Raji (cell line): ENCODE results near the gene COX14.

Source experiments
- POLR2A ChIP-seq: IDR thresholded peaks from 2 replicates; pipeline ENCODE4 v1.6.1; 2011; ENCODE audit warnings: low read depth, low read length, control low read depth; ENCODE audit not compliant: insufficient read depth

Gene COX14

GRCh38 chr12:50162230-50162629, 50.2 kb downstream of the COX14 start:
- no peak for TF ChIP-seq POLR2A

GRCh38 chr12:50164963-50165362, 52.9 kb downstream of the COX14 start:
- TF ChIP-seq POLR2A = no peak

DNA sequence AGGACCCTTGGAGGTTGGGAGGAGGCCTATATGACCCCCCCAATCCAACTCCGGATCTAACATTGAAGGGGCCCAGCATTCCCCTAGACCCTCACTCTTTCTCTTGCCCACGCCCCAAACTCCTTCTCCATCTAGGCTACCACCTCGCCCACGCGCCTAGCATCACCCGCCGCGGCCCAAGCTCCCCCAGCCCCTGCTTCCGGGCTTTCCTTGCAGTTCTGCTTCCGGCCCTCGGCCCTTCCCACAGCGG, 54.7 kb downstream of the COX14 start:
- no peak; the same call in 1 of the 2 replicates for TF ChIP-seq POLR2A

DNA sequence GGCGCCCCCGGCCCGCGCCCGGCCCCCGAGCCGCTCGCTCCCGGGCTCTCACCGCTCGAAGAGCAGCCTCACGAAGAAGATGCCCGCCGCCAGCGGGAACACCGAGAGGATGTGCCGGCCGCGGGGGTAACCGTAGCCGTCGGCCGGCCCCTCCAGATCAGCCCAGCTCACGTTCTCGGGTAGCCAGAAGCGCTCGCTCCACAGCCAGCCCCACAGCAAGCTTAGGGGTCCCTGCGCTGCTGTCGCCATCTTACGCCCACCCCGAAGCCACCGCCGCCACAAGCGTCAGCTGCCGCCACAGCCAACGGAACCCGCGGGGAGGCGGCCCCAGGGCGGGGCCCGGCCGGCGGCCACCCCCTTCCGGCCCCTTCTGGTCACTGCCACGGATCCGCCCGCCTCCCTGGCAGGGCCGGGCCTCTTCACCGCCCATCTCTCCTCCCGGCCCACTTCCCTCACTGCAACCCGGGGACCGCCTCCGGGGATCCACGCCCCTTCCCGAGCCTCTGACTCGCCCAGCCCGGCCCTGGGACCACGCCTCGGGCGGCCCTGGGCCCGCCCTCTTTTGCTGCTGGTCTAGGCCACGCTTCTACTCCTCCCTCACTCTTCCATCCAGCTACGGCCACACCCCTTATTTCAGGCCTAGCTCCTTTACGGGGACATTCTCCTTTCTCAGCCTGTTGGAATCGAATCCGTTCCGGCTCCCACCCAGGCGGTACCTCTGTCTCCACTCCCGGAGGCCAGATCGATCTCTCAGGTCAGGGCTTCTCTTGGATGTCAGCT, 55.2 kb downstream of the COX14 start, which contains the start of gene CERS5:
Gene CERS5, minus strand, starts transcription at position 321 of the 780 bp plus-strand sequence. Its CDS starts 72 bp downstream, at position 249.
- peak; percentile 76 for TF ChIP-seq POLR2A
